ENCODE results near the gene OR9A4. TPM values are rescaled to one million over a fixed set of nuclear protein-coding genes. Genes with fewer than 3 reads are reported as not detected.

The OR9A4 gene
- total RNA-seq, 1 experiment from 2014 or later = not detected

- intact Hi-C loops (cut with micrococcal nuclease) = no loop called here
- TF ChIP-seq REST (IDR thresholded peaks at IDR 0.05; ENCODE audit: low read depth) (no peak), SP1 (IDR thresholded peaks at IDR 0.05; ENCODE audit: low read depth) (no peak), CTCF (IDR thresholded peaks at IDR 0.05 in 2 of 3, conservative IDR thresholded peaks at IDR 0.05 in 1 of 3; ENCODE audit: borderline replicate concordance in 1 of 3, insufficient read depth in 1 of 3, low read depth in 2 of 3, low read length in 2 of 3) (no peak), YY1 (IDR thresholded peaks at IDR 0.05; ENCODE audit: extremely low read depth, insufficient replicate concordance, low read depth, low read length) (no peak), POLR2AphosphoS5 (IDR thresholded peaks at IDR 0.05; ENCODE audit: low read depth, low read length) (no peak), ATF3 (IDR thresholded peaks at IDR 0.05) (no peak), JUND (IDR thresholded peaks at IDR 0.05) (no peak), ZBTB33 (IDR thresholded peaks at IDR 0.05; ENCODE audit: extremely low read depth, insufficient replicate concordance, low read length) (no peak), ELF1 (IDR thresholded peaks at IDR 0.05; ENCODE audit: borderline replicate concordance, low read depth) (no peak), ZFX (IDR thresholded peaks at IDR 0.05) (no peak), SIN3A (IDR thresholded peaks at IDR 0.05; ENCODE audit: low read depth) (no peak), TCF7L2 (IDR thresholded peaks at IDR 0.05; ENCODE audit: borderline replicate concordance, extremely low read depth, insufficient read depth, insufficient read length) (no peak), CBX3 (IDR thresholded peaks at IDR 0.05; ENCODE audit: low read depth) (no peak), EZH2phosphoT487 (IDR thresholded peaks at IDR 0.05; ENCODE audit: borderline replicate concordance) (no peak), EGR1 (IDR thresholded peaks at IDR 0.05; ENCODE audit: low read depth) (no peak), RAD21 (IDR thresholded peaks at IDR 0.05; ENCODE audit: low read depth) (no peak), POLR2A (IDR thresholded peaks at IDR 0.05; ENCODE audit: borderline replicate concordance, extremely low read depth, insufficient read depth, insufficient read length) (no peak), EZH2 (IDR thresholded peaks at IDR 0.05) (no peak), FOSL1 (IDR thresholded peaks at IDR 0.05; ENCODE audit: low read depth) (no peak)
These were observed 49.2 kb upstream of the OR9A4 start for GRCh38 chr7:141866974-141867373.

More at GRCh38 chr7:141866974-141867373, 49.2 kb upstream of the OR9A4 start:
- ChIA-PET POLR2A (no interaction called here), CTCF (no interaction called here), RAD21 (ENCODE audit: low non-redundant PET in 1 of 2, low total read pairs in 2 of 2, uncharacterized antibody in 2 of 2, unreplicated experiment in 2 of 2) (no interaction called here)
- DNase-seq (ENCODE audit: low read depth, low spot score) (no peak), ATAC-seq (no peak)
- H4K20me1 ChIP-seq (ENCODE audit: insufficient read depth) = no peaks in the 10 kb centered on the region
- no peak overlapping the region for H3K4me3 ChIP-seq (replicated peaks in 1 of 2; ENCODE audit: low read depth in 1 of 2, low read length in 2 of 2)
- no peak overlapping the region for H2AFZ ChIP-seq (ENCODE audit: low read depth, low read length, poor library complexity, severe bottlenecking)
- no peak overlapping the region for H3K4me2 ChIP-seq (ENCODE audit: low read length)
- H3K9ac ChIP-seq (ENCODE audit: low read length) = no peak overlapping the region
- H3K27ac ChIP-seq (ENCODE audit: low read depth, low read length) = no peak overlapping the region
- no peaks in the 10 kb centered on the region for H3K4me1 ChIP-seq (ENCODE audit: control insufficient read depth in 1 of 2, insufficient read depth in 2 of 2, low read length in 2 of 2)
- no peaks in the 10 kb centered on the region for H3K9me3 ChIP-seq (ENCODE audit: control insufficient read depth in 1 of 2, insufficient read depth in 1 of 2, low read depth in 1 of 2, low read length in 2 of 2)
- H3K36me3 ChIP-seq (ENCODE audit: control insufficient read depth in 1 of 2, insufficient read depth in 2 of 2, low read length in 2 of 2) = no peaks in the 10 kb centered on the region
- BruUV-seq (replicated peaks) = no TSS peak
- H3K9me2 ChIP-seq (ENCODE audit: insufficient read depth) = no peaks in the 10 kb centered on the region
- H3K79me2 ChIP-seq (ENCODE audit: insufficient read depth, low read length) = no peaks in the 10 kb centered on the region
- H3K27me3 ChIP-seq (ENCODE audit: insufficient read depth, low read length) = no peaks in the 10 kb centered on the region
